Measurements from ENCODE around the gene WWC2.

DNA sequence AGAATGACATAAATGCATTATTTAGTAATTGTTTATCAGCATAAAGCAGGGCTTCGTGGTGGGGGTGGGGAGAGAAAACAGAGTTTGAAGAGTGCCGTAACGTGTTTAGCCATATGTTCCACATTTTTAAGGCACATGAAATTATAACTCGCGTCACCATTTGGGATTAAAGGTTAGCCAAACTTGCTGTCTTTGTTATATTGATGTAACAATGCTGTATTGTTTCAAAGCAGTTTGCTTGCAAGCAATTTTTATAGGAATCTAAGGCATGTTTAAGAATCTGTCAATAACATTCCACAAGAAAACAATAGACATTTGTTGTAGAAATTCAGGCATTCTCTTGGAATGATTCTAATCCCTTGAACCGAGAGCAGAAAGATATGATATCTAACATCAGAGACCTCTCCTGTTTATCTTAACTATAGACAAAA lies 142.7 kb downstream of the WWC2 start:
- TF ChIP-seq EZH2 (IDR thresholded peaks at IDR 0.05; ENCODE audit: borderline replicate concordance), result no peak
- TF ChIP-seq, protein P1, sequence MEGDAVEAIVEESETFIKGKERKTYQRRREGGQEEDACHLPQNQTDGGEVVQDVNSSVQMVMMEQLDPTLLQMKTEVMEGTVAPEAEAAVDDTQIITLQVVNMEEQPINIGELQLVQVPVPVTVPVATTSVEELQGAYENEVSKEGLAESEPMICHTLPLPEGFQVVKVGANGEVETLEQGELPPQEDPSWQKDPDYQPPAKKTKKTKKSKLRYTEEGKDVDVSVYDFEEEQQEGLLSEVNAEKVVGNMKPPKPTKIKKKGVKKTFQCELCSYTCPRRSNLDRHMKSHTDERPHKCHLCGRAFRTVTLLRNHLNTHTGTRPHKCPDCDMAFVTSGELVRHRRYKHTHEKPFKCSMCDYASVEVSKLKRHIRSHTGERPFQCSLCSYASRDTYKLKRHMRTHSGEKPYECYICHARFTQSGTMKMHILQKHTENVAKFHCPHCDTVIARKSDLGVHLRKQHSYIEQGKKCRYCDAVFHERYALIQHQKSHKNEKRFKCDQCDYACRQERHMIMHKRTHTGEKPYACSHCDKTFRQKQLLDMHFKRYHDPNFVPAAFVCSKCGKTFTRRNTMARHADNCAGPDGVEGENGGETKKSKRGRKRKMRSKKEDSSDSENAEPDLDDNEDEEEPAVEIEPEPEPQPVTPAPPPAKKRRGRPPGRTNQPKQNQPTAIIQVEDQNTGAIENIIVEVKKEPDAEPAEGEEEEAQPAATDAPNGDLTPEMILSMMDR (IDR thresholded peaks at IDR 0.05; ENCODE audit: poor library complexity), result no peak
